ENCODE results near the gene BSPRY.
A peak's percentile ranks its signal among the peaks of the same experiment; 100 is the strongest.

BSPRY gene

GRCh38 chr9:113349445-113350094, at the start of gene BSPRY:
Gene BSPRY (plus strand): TSS chr9:113349541. CDS start chr9:113349580, 39 bp downstream.
- Histone ChIP-seq H3K36me3 (ENCODE audit: control insufficient read depth, insufficient read depth, low read length) (no peaks in the 10 kb centered on the region), H3K4me1 (ENCODE audit: control insufficient read depth, insufficient read depth, low read length) (peaks cover 5% of the 10 kb centered on the region; the same call in 1 of the 2 replicates), H3K4me3 (ENCODE audit: low read length) (peak within 1 kb of the TSS; percentile 93), H3K9me3 (ENCODE audit: control insufficient read depth, insufficient read depth, low read length) (no peaks in the 10 kb centered on the region), H3K27me3 (ENCODE audit: control insufficient read depth, insufficient read depth, low read length) (peaks cover 2% of the 10 kb centered on the region; the same call in 1 of the 2 replicates), H3K27ac (ENCODE audit: low read length) (no peak within 1 kb of the TSS)
- no CpG with 5 or more reads among the region's 71 CpGs for WGBS (ENCODE audit: insufficient coverage, insufficient read length)
- no peak for DNase-seq (ENCODE audit: low read depth, low spot score)

DNA sequence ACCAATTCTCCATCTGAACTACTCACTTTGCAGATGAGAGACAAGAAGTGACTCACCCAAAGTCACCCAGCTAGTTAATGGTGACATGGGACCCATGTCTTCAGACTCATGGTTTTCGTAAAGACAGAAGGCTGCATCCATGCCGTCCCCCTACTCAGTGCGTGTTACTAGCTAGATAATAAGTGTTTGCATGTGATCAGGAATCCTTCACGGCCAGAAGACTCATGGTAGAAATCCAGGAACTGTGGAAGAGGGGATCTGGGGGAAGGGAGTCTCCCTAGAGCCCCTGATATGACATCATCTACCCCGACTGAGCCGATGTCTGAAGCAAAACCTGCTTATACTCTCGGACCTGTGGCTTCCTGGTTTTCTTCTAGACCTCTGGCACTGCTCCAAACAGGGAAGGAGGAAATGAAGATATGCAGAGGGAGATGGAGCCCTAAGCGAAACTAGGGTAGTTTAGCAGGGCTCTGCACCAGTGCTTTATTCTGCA, 49.5 kb upstream of the BSPRY start:
- H3K4me1 ChIP-seq (ENCODE audit: control insufficient read depth, insufficient read depth, low read length) = 0 out of 2 replicates have a peak, but pooled peaks cover 1% of the 10 kb centered on the region
- no peak for DNase-seq (ENCODE audit: low read depth, low spot score)
- H3K36me3 ChIP-seq (ENCODE audit: control insufficient read depth, insufficient read depth, low read length) = no peaks in the 10 kb centered on the region
- H3K4me3 ChIP-seq (ENCODE audit: low read length) = no peak overlapping the region
- no CpG with 5 or more reads among the region's 8 CpGs for WGBS (ENCODE audit: insufficient coverage, insufficient read length)
- no peaks in the 10 kb centered on the region for H3K9me3 ChIP-seq (ENCODE audit: control insufficient read depth, insufficient read depth, low read length)
- no peak overlapping the region for H3K27ac ChIP-seq (ENCODE audit: low read length)
- H3K27me3 ChIP-seq (ENCODE audit: control insufficient read depth, insufficient read depth, low read length) = no peaks in the 10 kb centered on the region

- Histone ChIP-seq H3K4me1 (ENCODE audit: control insufficient read depth, insufficient read depth, low read length) (0 out of 2 replicates have a peak, but pooled peaks cover 1% of the 10 kb centered on the region), H3K4me3 (ENCODE audit: low read length) (no peak overlapping the region), H3K9me3 (ENCODE audit: control insufficient read depth, insufficient read depth, low read length) (no peaks in the 10 kb centered on the region), H3K27me3 (ENCODE audit: control insufficient read depth, insufficient read depth, low read length) (no peaks in the 10 kb centered on the region), H3K27ac (ENCODE audit: low read length) (no peak overlapping the region), H3K36me3 (ENCODE audit: control insufficient read depth, insufficient read depth, low read length) (no peaks in the 10 kb centered on the region)
- DNase-seq (ENCODE audit: low read depth, low spot score) = no peak
- WGBS (ENCODE audit: insufficient coverage, insufficient read length) = no CpG with 5 or more reads among the region's 8 CpGs
Observed at GRCh38 chr9:113301548-113301947, 47.8 kb upstream of the BSPRY start.

DNA sequence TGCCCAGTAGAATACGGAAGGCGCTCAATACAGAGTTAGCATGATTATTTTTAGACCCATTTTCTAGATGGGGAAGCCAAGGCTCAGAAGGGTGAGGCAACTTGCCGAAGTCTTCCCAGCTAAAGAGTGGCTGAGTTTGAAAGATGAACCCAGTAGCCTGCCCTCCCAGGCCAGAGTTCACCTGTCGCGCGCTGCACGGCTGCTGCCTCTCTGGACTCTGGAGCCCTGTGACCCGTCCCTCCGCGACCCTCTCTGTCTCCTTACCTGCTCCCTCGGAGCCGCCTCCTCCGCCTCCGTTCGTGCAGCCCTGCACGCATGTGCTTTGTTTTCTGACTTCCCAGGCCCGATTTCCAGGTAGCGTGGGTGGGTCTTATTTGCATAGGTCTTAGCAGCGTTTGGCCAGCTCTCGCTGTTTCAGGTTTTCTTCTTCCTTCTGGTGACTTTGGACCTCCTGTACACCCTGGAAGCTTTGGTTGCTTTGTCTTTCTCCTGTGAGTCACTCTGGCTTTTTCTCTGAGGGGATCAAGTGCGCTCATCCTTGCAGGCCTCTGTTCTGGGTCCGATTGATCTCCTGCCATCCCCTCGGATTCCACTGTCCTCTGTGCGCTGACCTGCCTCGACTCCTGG, 46.4 kb upstream of the BSPRY start, which contains the start of gene RNF183:
Gene RNF183 (minus strand): TSS at position 585 of the 627 bp plus-strand sequence. CDS start 5,192 bp downstream, outside the sequence.
- WGBS (ENCODE audit: insufficient coverage, insufficient read length) = no CpG with 5 or more reads among the region's 25 CpGs

DNA sequence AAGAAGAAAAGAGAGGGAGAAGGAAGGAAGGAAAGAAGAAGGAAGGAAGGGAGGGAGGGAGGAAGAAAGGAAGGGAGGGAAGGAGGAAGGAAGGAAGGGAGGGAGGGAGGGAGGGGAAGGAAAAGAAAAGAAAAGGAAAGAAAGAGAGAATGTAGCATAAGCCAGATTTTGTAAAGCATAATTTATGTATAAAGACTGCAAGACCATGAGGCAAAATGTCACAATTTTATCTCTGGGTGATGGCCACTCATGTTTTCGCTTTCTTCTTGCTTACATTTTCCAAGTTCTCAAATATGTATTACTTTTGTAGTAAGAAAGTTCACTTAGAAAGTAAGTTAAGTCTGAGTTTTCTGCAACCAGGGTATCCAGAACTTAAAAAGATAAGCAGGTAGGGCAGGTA, 42.8 kb upstream of the BSPRY start:
- no CpG with 5 or more reads among the region's 1 CpG for WGBS (ENCODE audit: insufficient coverage, insufficient read length)

More for the DNA sequence above, 46.4 kb upstream of the BSPRY start, which contains the start of gene RNF183:
- Histone ChIP-seq H3K9me3 (ENCODE audit: control insufficient read depth, insufficient read depth, low read length) (no peaks in the 10 kb centered on the region), H3K4me3 (ENCODE audit: low read length) (no peak within 1 kb of the TSS), H3K27ac (ENCODE audit: low read length) (no peak within 1 kb of the TSS), H3K27me3 (ENCODE audit: control insufficient read depth, insufficient read depth, low read length) (no peaks in the 10 kb centered on the region), H3K4me1 (ENCODE audit: control insufficient read depth, insufficient read depth, low read length) (0 out of 2 replicates have a peak, but pooled peaks cover 1% of the 10 kb centered on the region), H3K36me3 (ENCODE audit: control insufficient read depth, insufficient read depth, low read length) (no peaks in the 10 kb centered on the region)
- no peak for DNase-seq (ENCODE audit: low read depth, low spot score)

DNA sequence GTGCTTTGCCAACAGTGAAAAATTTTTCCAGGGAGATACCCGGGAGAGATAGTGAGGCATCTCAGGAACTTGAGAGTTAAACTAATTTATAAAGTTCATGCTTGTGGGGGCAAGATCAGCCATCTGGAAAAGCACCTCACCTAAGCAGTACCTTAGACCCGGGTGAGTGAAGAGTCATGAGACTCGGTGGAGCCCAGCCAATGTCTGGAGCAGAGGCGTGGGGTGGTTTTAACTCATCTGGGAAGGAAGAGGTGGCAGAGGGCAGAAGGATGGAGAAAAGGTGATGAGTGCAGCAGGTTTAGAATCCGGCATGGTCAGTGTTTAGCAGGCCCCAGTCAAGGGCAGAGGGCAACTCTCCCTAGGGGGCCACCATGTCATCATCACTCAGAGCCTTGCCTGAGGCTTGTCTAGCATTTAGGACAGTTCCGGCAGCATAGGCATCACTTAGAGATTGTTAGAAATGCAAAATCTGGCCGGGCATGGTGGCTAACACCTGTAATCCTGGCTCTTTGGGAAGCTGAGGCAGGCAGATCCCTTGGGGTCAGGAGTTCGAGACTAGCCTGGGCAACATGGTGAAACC, 41.9 kb upstream of the BSPRY start:
- WGBS (ENCODE audit: insufficient coverage, insufficient read length) = no CpG with 5 or more reads among the region's 8 CpGs
- no peak for DNase-seq (ENCODE audit: low read depth, low spot score)
- no peak overlapping the region for H3K27ac ChIP-seq (ENCODE audit: low read length)

More for the DNA sequence above, 42.8 kb upstream of the BSPRY start:
- Histone ChIP-seq H3K36me3 (ENCODE audit: control insufficient read depth, insufficient read depth, low read length) (no peaks in the 10 kb centered on the region), H3K27me3 (ENCODE audit: control insufficient read depth, insufficient read depth, low read length) (no peaks in the 10 kb centered on the region), H3K4me1 (ENCODE audit: control insufficient read depth, insufficient read depth, low read length) (no peaks in the 10 kb centered on the region), H3K27ac (ENCODE audit: low read length) (no peak overlapping the region), H3K9me3 (ENCODE audit: control insufficient read depth, insufficient read depth, low read length) (no peaks in the 10 kb centered on the region), H3K4me3 (ENCODE audit: low read length) (no peak overlapping the region)
- no peak for DNase-seq (ENCODE audit: low read depth, low spot score)

GRCh38 chr9:113309204-113309813, 40.0 kb upstream of the BSPRY start:
- H3K9me3 ChIP-seq (ENCODE audit: control insufficient read depth, insufficient read depth, low read length) = no peaks in the 10 kb centered on the region
- no peaks in the 10 kb centered on the region for H3K36me3 ChIP-seq (ENCODE audit: control insufficient read depth, insufficient read depth, low read length)
- no peak for DNase-seq (ENCODE audit: low read depth, low spot score)
- WGBS (ENCODE audit: insufficient coverage, insufficient read length) = no CpG with 5 or more reads among the region's 2 CpGs
- no peak overlapping the region for H3K4me3 ChIP-seq (ENCODE audit: low read length)
- no peak overlapping the region for H3K27ac ChIP-seq (ENCODE audit: low read length)
- H3K27me3 ChIP-seq (ENCODE audit: control insufficient read depth, insufficient read depth, low read length) = no peaks in the 10 kb centered on the region
- no peaks in the 10 kb centered on the region for H3K4me1 ChIP-seq (ENCODE audit: control insufficient read depth, insufficient read depth, low read length)

More for the DNA sequence above, 41.9 kb upstream of the BSPRY start:
- Histone ChIP-seq H3K9me3 (ENCODE audit: control insufficient read depth, insufficient read depth, low read length) (no peaks in the 10 kb centered on the region), H3K36me3 (ENCODE audit: control insufficient read depth, insufficient read depth, low read length) (no peaks in the 10 kb centered on the region), H3K4me3 (ENCODE audit: low read length) (no peak overlapping the region), H3K27me3 (ENCODE audit: control insufficient read depth, insufficient read depth, low read length) (no peaks in the 10 kb centered on the region), H3K4me1 (ENCODE audit: control insufficient read depth, insufficient read depth, low read length) (no peaks in the 10 kb centered on the region)

DNA sequence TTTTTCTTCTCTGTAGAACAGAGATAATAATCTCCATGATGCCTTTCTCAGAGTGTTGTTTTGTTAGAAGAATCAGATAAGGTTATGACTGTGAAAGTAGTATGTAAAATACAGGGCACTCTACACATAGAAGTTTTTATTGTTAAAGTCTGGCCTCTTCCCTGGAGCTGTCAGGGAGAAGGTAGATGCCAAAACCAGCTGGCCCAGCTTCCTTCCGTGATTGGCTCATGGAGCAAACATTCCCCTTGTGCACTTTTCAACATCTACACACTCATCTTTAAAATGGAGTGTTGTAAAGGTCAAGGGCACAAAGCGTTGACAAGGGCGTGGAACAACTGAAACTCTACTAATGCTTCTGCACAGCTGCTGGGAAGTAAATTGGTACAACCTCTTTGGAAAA, 38.8 kb upstream of the BSPRY start:
- H3K36me3 ChIP-seq (ENCODE audit: control insufficient read depth, insufficient read depth, low read length) = no peaks in the 10 kb centered on the region
- WGBS (ENCODE audit: insufficient coverage, insufficient read length) = no CpG with 5 or more reads among the region's 3 CpGs
- H3K9me3 ChIP-seq (ENCODE audit: control insufficient read depth, insufficient read depth, low read length) = no peaks in the 10 kb centered on the region
- DNase-seq (ENCODE audit: low read depth, low spot score) = no peak
- H3K27me3 ChIP-seq (ENCODE audit: control insufficient read depth, insufficient read depth, low read length) = no peaks in the 10 kb centered on the region
- no peak overlapping the region for H3K27ac ChIP-seq (ENCODE audit: low read length)
- H3K4me1 ChIP-seq (ENCODE audit: control insufficient read depth, insufficient read depth, low read length) = no peaks in the 10 kb centered on the region
- H3K4me3 ChIP-seq (ENCODE audit: low read length) = no peak overlapping the region

GRCh38 chr9:113311961-113312360, 37.4 kb upstream of the BSPRY start:
- H3K4me3 ChIP-seq (ENCODE audit: low read length) = no peak overlapping the region
- WGBS (ENCODE audit: insufficient coverage, insufficient read length) = no CpG with 5 or more reads among the region's 3 CpGs
- no peak for DNase-seq (ENCODE audit: low read depth, low spot score)
- no peaks in the 10 kb centered on the region for H3K27me3 ChIP-seq (ENCODE audit: control insufficient read depth, insufficient read depth, low read length)
- H3K36me3 ChIP-seq (ENCODE audit: control insufficient read depth, insufficient read depth, low read length) = no peaks in the 10 kb centered on the region
- H3K9me3 ChIP-seq (ENCODE audit: control insufficient read depth, insufficient read depth, low read length) = no peaks in the 10 kb centered on the region
- H3K27ac ChIP-seq (ENCODE audit: low read length) = no peak overlapping the region
- H3K4me1 ChIP-seq (ENCODE audit: control insufficient read depth, insufficient read depth, low read length) = no peaks in the 10 kb centered on the region

GRCh38 chr9:113313261-113313660, 36.1 kb upstream of the BSPRY start:
- Histone ChIP-seq H3K27ac (ENCODE audit: low read length) (no peak overlapping the region), H3K4me3 (ENCODE audit: low read length) (no peak overlapping the region), H3K36me3 (ENCODE audit: control insufficient read depth, insufficient read depth, low read length) (no peaks in the 10 kb centered on the region), H3K9me3 (ENCODE audit: control insufficient read depth, insufficient read depth, low read length) (no peaks in the 10 kb centered on the region), H3K27me3 (ENCODE audit: control insufficient read depth, insufficient read depth, low read length) (no peaks in the 10 kb centered on the region), H3K4me1 (ENCODE audit: control insufficient read depth, insufficient read depth, low read length) (no peaks in the 10 kb centered on the region)
- no CpG with 5 or more reads among the region's 5 CpGs for WGBS (ENCODE audit: insufficient coverage, insufficient read length)
- DNase-seq (ENCODE audit: low read depth, low spot score) = no peak

Data from iPS DF 6.9 (cell line).